HepG2 (cell line): ENCODE data around the gene ZMIZ1. TPM values are rescaled to one million over a fixed set of nuclear protein-coding genes. Genes with fewer than 3 reads are reported as not detected.

Source experiments
- ATAC-seq: fragments of 200-7000 bp; cut with Tn5 transposase; 3 replicates; pipeline ENCODE4 v1.9.1; 2020; ENCODE audit warnings: mild to moderate bottlenecking, moderate library complexity
- BruUV-seq: library from RNA; stranded (reverse); fragments of 400-500 nt; replicated peaks from 2 replicates; lab custom pipeline; 2021; lab: Mats Ljungman, UMichigan
- CTCF ChIA-PET: fragments of 300-600 bp; formaldehyde crosslinking; extraction: SDS; loops from one replicate; lab custom pipeline; 2021; ENCODE audit warnings: low total read pairs, inconsistent platforms, low intra/inter-chr PET ratio; lab: Yijun Ruan, JAX
- POLR2A ChIA-PET: fragments of 350-600 bp; sonication (Branson Sonifier 250); formaldehyde crosslinking; loops from one replicate; lab custom pipeline; 2020; ENCODE audit warnings: antibody characterized with exemption, inconsistent platforms; lab: Yijun Ruan, JAX
- DNase-seq: peaks from one replicate; pipeline ENCODE4 v3.0.0-alpha.2; 2015; ENCODE audit warnings: low spot score
- FAIRE-seq: peaks from 3 replicates; lab custom pipeline; 2011; peaks lifted over from hg19 to GRCh38; lab: Jason Lieb, UNC
- H2AFZ ChIP-seq: one replicate; pipeline ENCODE4 v1.6.1; 2011; ENCODE audit warnings: low read length, inconsistent platforms
- H3K27ac ChIP-seq: fragments of 300-600 bp; 3 replicates; pipeline ENCODE4 v1.8.0; 2011; ENCODE audit warnings: mixed run types, mild to moderate bottlenecking, mixed read lengths, low read length, inconsistent platforms; ENCODE audit not compliant: insufficient read depth; ENCODE audit errors: extremely low read length
- H3K27me3 ChIP-seq, 2 experiments: fragments of 200-600 bp in 1 of 2; 2 replicates in 1 of 2; 3 replicates in 1 of 2; pipeline versions ENCODE4 v1.6.0 to v1.8.0; 2011; ENCODE audit warnings: low read length in 2 of 2, mild to moderate bottlenecking in 2 of 2, moderate library complexity in 2 of 2, inconsistent platforms in 1 of 2; ENCODE audit not compliant: insufficient read depth in 2 of 2, control insufficient read depth in 1 of 2
- H3K36me3 ChIP-seq, 2 experiments: fragments of 200-600 bp in 1 of 2; replicated peaks in 1 of 2; 2 replicates in 1 of 2; 3 replicates in 1 of 2; pipeline versions ENCODE4 v1.5.1 to v1.8.0; 2011; ENCODE audit warnings: low read length in 2 of 2, inconsistent platforms in 1 of 2; ENCODE audit not compliant: insufficient read depth in 2 of 2, control insufficient read depth in 1 of 2
- H3K4me1 ChIP-seq: 2 replicates; pipeline ENCODE4 v1.5.1; 2012; ENCODE audit warnings: low read length, inconsistent platforms; ENCODE audit not compliant: insufficient read depth
- H3K4me2 ChIP-seq: 2 replicates; pipeline ENCODE4 v1.6.0; 2011; ENCODE audit warnings: low read depth, low read length, inconsistent platforms
- H3K4me3 ChIP-seq, 3 experiments: fragments of 200-600 bp in 1 of 3; sonication (generic), shearing (Covaris generic) in 1 of 3; replicated peaks in 1 of 3; 2 replicates each; pipeline ENCODE4 v1.5.1; 2011 to 2016; ENCODE audit warnings: low read length in 3 of 3, inconsistent platforms in 2 of 3, low read depth in 2 of 3, mild to moderate bottlenecking in 2 of 3, control low read depth in 1 of 3, mixed read lengths in 1 of 3; ENCODE audit not compliant: insufficient read depth in 1 of 3
- H3K79me2 ChIP-seq: one replicate; pipeline ENCODE4 v1.6.1; 2011; ENCODE audit warnings: low read length, inconsistent platforms; ENCODE audit not compliant: insufficient read depth
- H3K9ac ChIP-seq: 2 replicates; pipeline ENCODE4 v1.6.0; 2011; ENCODE audit warnings: mild to moderate bottlenecking, low read depth, low read length, inconsistent platforms; ENCODE audit not compliant: insufficient read depth
- H3K9me3 ChIP-seq: 2 replicates; pipeline ENCODE4 v1.5.1; 2012; ENCODE audit warnings: mild to moderate bottlenecking, low read length
- H4K20me1 ChIP-seq: 2 replicates; pipeline ENCODE4 v1.6.0; 2011; ENCODE audit warnings: inconsistent platforms, mild to moderate bottlenecking, low read length, moderate library complexity; ENCODE audit not compliant: insufficient read depth
- AHR ChIP-seq: IDR thresholded peaks from 2 replicates; pipeline ENCODE4 v1.6.1; 2018; ENCODE audit warnings: missing genetic modification reagents, missing compliant biosample characterization
- AKAP8 ChIP-seq: sonication (generic); formaldehyde crosslinking; IDR thresholded peaks from 2 replicates; pipeline ENCODE4 v1.5.1; 2020; ENCODE audit warnings: mild to moderate bottlenecking, missing genetic modification reagents
- IKZF1 ChIP-seq: fragments of 450-650 bp; IDR thresholded peaks from 2 replicates; pipeline ENCODE4 v1.7.1; 2016
- ISL2 ChIP-seq: sonication (generic); formaldehyde crosslinking; IDR thresholded peaks from 2 replicates; pipeline ENCODE4 v1.5.0; 2020; ENCODE audit warnings: missing genetic modification reagents
- KDM4B ChIP-seq: sonication (generic); formaldehyde crosslinking; IDR thresholded peaks from 2 replicates; pipeline ENCODE4 v1.4.0; 2020; ENCODE audit warnings: missing genetic modification reagents
- KLF12 ChIP-seq: sonication (generic); formaldehyde crosslinking; IDR thresholded peaks from 2 replicates; pipeline ENCODE4 v1.4.0; 2020; ENCODE audit warnings: missing genetic modification reagents, borderline replicate concordance
- PHF21A ChIP-seq: sonication (generic); formaldehyde crosslinking; IDR thresholded peaks from 2 replicates; pipeline ENCODE4 v1.5.0; 2020; ENCODE audit warnings: mild to moderate bottlenecking, missing genetic modification reagents
- POLR2AphosphoS5 ChIP-seq: IDR thresholded peaks from 2 replicates; pipeline ENCODE4 v1.6.1; 2012; ENCODE audit warnings: low read depth, low read length
- RXRA ChIP-seq: sonication (generic); formaldehyde crosslinking; IDR thresholded peaks from 2 replicates; pipeline ENCODE4 v1.5.1; 2020; ENCODE audit warnings: missing genetic modification reagents
- STAG1 ChIP-seq: sonication (generic); formaldehyde crosslinking; IDR thresholded peaks from 2 replicates; pipeline ENCODE4 v1.4.0; 2020; ENCODE audit warnings: missing genetic modification reagents
- WIZ ChIP-seq: sonication (generic); formaldehyde crosslinking; IDR thresholded peaks from 2 replicates; pipeline ENCODE4 v1.5.1; 2020; ENCODE audit warnings: mild to moderate bottlenecking, missing genetic modification reagents
- YEATS2 ChIP-seq: sonication (generic); formaldehyde crosslinking; IDR thresholded peaks from 2 replicates; pipeline ENCODE4 v1.4.0; 2020; ENCODE audit warnings: missing genetic modification reagents, borderline replicate concordance
- ZFAT ChIP-seq: sonication (generic); formaldehyde crosslinking; conservative IDR thresholded peaks from 2 replicates; pipeline ENCODE4 v1.8.1; 2023; ENCODE audit warnings: missing genetic modification reagents, inconsistent platforms
- ZNF136 ChIP-seq: sonication (generic); formaldehyde crosslinking; IDR thresholded peaks from 2 replicates; pipeline ENCODE4 v1.8.1; 2022; ENCODE audit warnings: low read depth, mild to moderate bottlenecking, moderate library complexity, missing genetic modification reagents
- WGBS: methylation state at CpG from one replicate; pipeline ENCODE4 v1.1.6; 2017; ENCODE audit warnings: low lambda C conversion rate; 5-methylcytosine and 5-hydroxymethylcytosine counted together
- in situ Hi-C: cut with HindIII; loops from 2 replicates; pipeline ENCODE4 v1.10.0; 2017; ENCODE audit warnings: low pct_unique_long_range_greater_than_20kb; ENCODE audit not compliant: extremely low pct_ligation_motif_present
- intact Hi-C: fragments of 100-400 bp; cut with micrococcal nuclease; formaldehyde crosslinking; loops from one replicate; pipeline ENCODE4 v1.10.0; 2022; ENCODE audit not compliant: unreplicated experiment
- polyA plus RNA-seq, 8 experiments: library from polyadenylated mRNA; depleted of rRNA in 3 of 8; stranded (reverse) in 7 of 8; unstranded in 1 of 8; fragments of >200 nt; fragmentation: Illumina TruSeq in 4 of 8; extraction: Trizol in 4 of 8; gene quantifications; 2 replicates each; pipeline versions ENCODE4 v1.2.1 to v1.2.3, GENCODE V29; 2011 to 2016; ENCODE audit warnings: low read depth in 4 of 8, missing spikeins in 1 of 8, mixed read lengths in 1 of 8; ENCODE audit not compliant: insufficient read depth in 1 of 8
- total RNA-seq, 5 experiments: library from RNA; depleted of rRNA; stranded (reverse); fragments of >200 nt; fragmentation: Illumina TruSeq; extraction: Trizol; gene quantifications; 2 replicates each; pipeline ENCODE4 v1.2.3, GENCODE V29; 2016; ENCODE audit warnings: low read depth in 1 of 5
- TF ChIP-seq, protein P1 (sequence below): sonication (generic); formaldehyde crosslinking; IDR thresholded peaks from 2 replicates; pipeline ENCODE4 v1.4.0; 2020; ENCODE audit warnings: missing genetic modification reagents, mild to moderate bottlenecking, borderline replicate concordance
- TF ChIP-seq, protein P2 (sequence below): fragments of 450-650 bp; IDR thresholded peaks from 2 replicates; pipeline ENCODE4 v1.6.1; 2016
- TF ChIP-seq, protein P3 (sequence below): sonication (generic); formaldehyde crosslinking; IDR thresholded peaks from 2 replicates; pipeline ENCODE4 v1.4.0; 2020; ENCODE audit warnings: low read depth, mild to moderate bottlenecking, missing genetic modification reagents

ZMIZ1 gene
- total and polyA plus RNA-seq, 2 of the 13 experiments (the other 11 are each of a cell fraction or from before 2014, with no cell fraction given), result 5.3 to 10.2 TPM

DNA sequence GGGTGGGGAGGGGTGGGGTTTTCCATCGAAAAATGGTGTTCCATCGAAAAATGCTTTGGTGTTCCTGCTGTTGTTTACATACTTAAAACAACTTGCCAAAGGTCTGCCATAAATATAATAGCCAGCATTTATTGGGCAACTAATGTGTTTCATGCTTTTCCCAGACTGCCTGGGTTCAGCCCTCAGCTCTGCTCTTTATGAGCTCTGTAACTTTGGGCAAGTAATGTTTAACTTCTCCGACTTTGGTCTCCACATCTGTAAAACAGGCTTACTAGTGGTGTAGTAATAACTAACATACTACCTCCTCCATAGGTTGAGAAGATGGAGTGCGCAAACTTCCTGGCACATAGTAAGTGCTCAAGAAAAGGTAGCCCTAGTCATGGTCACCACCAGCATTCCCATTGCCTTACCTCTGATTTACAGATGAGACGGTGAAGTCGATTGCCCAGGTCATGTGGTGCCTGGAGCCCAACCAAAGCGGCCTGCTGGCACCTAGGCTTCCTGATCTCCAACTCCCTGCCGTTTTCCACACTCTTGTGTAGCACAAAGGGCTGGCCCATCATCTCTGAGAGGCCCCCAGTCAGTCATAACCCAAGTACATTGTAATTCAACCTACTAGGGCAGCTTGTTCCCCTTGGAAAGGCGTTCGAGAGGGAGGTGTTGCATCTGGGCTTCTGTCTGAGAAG is 8.9 kb downstream of the ZMIZ1 start:
- peaks cover 0 to 14% of the 10 kb centered on the region in 2 experiments; a peak in 3 of 5 replicates for H3K36me3 ChIP-seq
- ChIA-PET CTCF (no interaction called here), POLR2A (interaction anchor here (1.0 to 3.6 kb wide), 5 partner anchors 11 to 108 kb away, joined by 3 to 20 read pairs (median 4); no protein-coding TSS in a partner anchor)
- H3K9me3 ChIP-seq, result no peaks in the 10 kb centered on the region
- no peaks in the 10 kb centered on the region for H3K27me3 ChIP-seq
- in situ Hi-C loops, result loop anchor here (25.0 kb wide), 1 partner anchor 110 kb away; no protein-coding TSS in a partner anchor
- H2AFZ ChIP-seq, result no peak overlapping the region
- TF ChIP-seq PHF21A (CRISPR knock-in tag) (no peak), RXRA (CRISPR knock-in tag) (no peak), POLR2AphosphoS5 (no peak), KDM4B (CRISPR knock-in tag) (no peak), WIZ (CRISPR knock-in tag) (no peak), ZFAT (CRISPR knock-in tag) (no peak), STAG1 (CRISPR knock-in tag) (no peak), IKZF1 (no peak), YEATS2 (CRISPR knock-in tag) (no peak), AHR (CRISPR knock-in tag) (no peak), ISL2 (CRISPR knock-in tag) (no peak), ZNF136 (CRISPR knock-in tag) (no peak), KLF12 (CRISPR knock-in tag) (no peak), AKAP8 (CRISPR knock-in tag) (no peak)
- TF ChIP-seq, protein P1, sequence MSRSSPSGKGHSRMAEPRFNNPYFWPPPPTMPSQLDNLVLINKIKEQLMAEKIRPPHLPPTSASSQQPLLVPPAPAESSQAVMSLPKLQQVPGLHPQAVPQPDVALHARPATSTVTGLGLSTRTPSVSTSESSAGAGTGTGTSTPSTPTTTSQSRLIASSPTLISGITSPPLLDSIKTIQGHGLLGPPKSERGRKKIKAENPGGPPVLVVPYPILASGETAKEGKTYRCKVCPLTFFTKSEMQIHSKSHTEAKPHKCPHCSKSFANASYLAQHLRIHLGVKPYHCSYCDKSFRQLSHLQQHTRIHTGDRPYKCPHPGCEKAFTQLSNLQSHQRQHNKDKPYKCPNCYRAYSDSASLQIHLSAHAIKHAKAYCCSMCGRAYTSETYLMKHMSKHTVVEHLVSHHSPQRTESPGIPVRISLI (CRISPR knock-in tag), result no peak
- TF ChIP-seq, protein P2, sequence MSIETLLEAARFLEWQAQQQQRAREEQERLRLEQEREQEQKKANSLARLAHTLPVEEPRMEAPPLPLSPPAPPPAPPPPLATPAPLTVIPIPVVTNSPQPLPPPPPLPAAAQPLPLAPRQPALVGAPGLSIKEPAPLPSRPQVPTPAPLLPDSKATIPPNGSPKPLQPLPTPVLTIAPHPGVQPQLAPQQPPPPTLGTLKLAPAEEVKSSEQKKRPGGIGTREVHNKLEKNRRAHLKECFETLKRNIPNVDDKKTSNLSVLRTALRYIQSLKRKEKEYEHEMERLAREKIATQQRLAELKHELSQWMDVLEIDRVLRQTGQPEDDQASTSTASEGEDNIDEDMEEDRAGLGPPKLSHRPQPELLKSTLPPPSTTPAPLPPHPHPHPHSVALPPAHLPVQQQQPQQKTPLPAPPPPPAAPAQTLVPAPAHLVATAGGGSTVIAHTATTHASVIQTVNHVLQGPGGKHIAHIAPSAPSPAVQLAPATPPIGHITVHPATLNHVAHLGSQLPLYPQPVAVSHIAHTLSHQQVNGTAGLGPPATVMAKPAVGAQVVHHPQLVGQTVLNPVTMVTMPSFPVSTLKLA, result no peak
- TF ChIP-seq, protein P3, sequence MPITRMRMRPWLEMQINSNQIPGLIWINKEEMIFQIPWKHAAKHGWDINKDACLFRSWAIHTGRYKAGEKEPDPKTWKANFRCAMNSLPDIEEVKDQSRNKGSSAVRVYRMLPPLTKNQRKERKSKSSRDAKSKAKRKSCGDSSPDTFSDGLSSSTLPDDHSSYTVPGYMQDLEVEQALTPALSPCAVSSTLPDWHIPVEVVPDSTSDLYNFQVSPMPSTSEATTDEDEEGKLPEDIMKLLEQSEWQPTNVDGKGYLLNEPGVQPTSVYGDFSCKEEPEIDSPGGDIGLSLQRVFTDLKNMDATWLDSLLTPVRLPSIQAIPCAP (CRISPR knock-in tag), result no peak
- H3K27ac ChIP-seq, result peak overlapping the region; percentile 91
- DNase-seq (no peak), FAIRE-seq (no peak), ATAC-seq (peak; percentile 2; the same call in 2 of the 3 replicates)
- peaks cover 99% of the 10 kb centered on the region for H3K79me2 ChIP-seq
- peaks cover 100% of the 10 kb centered on the region for H3K4me1 ChIP-seq
- peaks cover 99% of the 10 kb centered on the region for H4K20me1 ChIP-seq
- BruUV-seq, result TSS peak; percentile 22
- H3K9ac ChIP-seq, result no peak overlapping the region
- 52% methylated on average over 10 of the region's 10 CpGs for WGBS
- intact Hi-C loops, result no loop called here
- H3K4me3 ChIP-seq, result no peak overlapping the region
- H3K4me2 ChIP-seq, result peak overlapping the region; percentile 60; the same call in 1 of the 2 replicates
